Measurements from ENCODE around the gene RPL35A. TPM values are rescaled to one million over a fixed set of nuclear protein-coding genes. Genes with fewer than 3 reads are reported as not detected.

The RPL35A gene
- total and polyA plus RNA-seq, 9 of the 15 experiments (the other 6 are each of a cell fraction or from before 2014, with no cell fraction given): 1,475 to 2,942 (median 2,367) TPM

DNA sequence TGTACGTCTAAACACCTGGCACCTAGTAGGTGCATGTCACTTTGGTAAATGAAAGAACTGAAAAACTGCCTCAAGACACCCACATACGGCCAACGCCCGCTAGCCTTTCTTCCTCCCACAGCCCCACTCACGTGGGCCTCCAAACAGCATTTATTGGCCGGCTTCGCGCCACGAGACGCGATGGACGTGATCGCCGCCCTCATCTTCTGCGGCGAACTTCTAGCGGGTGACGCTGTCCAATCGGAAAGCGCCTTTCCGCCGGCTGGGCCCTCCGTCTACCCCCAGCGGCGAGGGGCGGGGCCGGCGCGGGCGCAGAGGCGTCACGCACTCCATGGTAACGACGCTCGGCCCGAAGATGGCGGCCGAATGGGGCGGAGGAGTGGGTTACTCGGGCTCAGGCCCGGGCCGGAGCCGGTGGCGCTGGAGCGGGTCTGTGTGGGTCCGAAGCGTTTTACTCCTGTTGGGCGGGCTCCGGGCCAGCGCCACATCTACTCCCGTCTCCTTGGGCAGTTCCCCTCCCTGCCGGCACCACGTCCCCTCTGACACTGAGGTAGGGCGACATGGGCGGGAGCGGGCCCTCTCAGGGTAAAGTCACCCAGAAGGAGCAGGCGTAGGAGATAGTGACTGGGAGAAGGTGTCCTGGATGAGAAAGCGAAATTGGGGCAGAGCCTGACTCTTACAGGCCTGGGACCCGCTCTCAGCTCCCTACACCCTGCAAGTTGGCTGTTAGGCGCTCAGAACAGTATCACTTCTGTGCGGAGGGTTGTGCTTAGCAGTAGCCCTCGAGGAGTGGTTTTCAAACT, 10.1 kb downstream of the RPL35A start, which contains the start of gene LMLN:
LMLN (plus strand) TSS at position 327 of the 803 bp plus-strand sequence; CDS start at position 356, 29 bp downstream.
- peaks cover 30 to 40% of the 10 kb centered on the region in 2 experiments for H3K4me1 ChIP-seq (replicated peaks in 1 of 2; ENCODE audit: control insufficient read depth in 2 of 2, insufficient read depth in 2 of 2, low read length in 2 of 2)
- peak within 1 kb of the TSS; percentile 89 to 94 for H3K9ac ChIP-seq (ENCODE audit: insufficient read depth in 1 of 2, low read depth in 2 of 2, low read length in 2 of 2)
- peaks cover 65% of the 10 kb centered on the region for H3K79me2 ChIP-seq (ENCODE audit: control insufficient read depth, insufficient read depth, low read length)
- ATAC-seq (peak; percentile 81), FAIRE-seq (peak; percentile 86), DNase-seq (ENCODE audit: extremely low read depth in 1 of 4, low spot score in 3 of 4) (peak; percentile 97 to 99 (median 97))
- ChIA-PET POLR2A (interaction anchor here (1.0 to 2.0 kb wide), 4 partner anchors 10 to 114 kb away, joined by 3 to 16 read pairs (median 4); partner anchors contain the start of gene RPL35A), CTCF (ENCODE audit: low intra/inter-chr PET ratio) (no interaction called here)
- H3K27me3 ChIP-seq (ENCODE audit: control insufficient read depth in 2 of 2, insufficient read depth in 2 of 2, low read length in 2 of 2): no peaks in the 10 kb centered on the region
- whole genome bisulfite sequencing (ENCODE audit: insufficient coverage, low coverage, missing lambda C conversion rate): under 1% methylated on average over 62 of the region's 62 CpGs
- BruUV-seq (replicated peaks): no TSS peak
- in situ Hi-C loops (cut with MboI): no loop called here
- peak within 1 kb of the TSS; percentile 63 for H3K4me3 ChIP-seq
- no peaks in the 10 kb centered on the region for H3K9me3 ChIP-seq (replicated peaks; ENCODE audit: control insufficient read depth, insufficient read depth, low read depth, low read length)
- H4K20me1 ChIP-seq (replicated peaks; ENCODE audit: control insufficient read depth, insufficient read depth, low read length): 0 out of 2 replicates have a peak, but pooled peaks cover 7% of the 10 kb centered on the region
- H3K4me2 ChIP-seq (ENCODE audit: insufficient read depth, low read length): peak within 1 kb of the TSS; percentile 99
- H2AFZ ChIP-seq (ENCODE audit: low read depth, low read length): peak within 1 kb of the TSS; percentile 86
- peaks cover 21% of the 10 kb centered on the region; the same call in 2 of the 3 replicates for H3K36me3 ChIP-seq (ENCODE audit: control insufficient read depth, insufficient read depth, low read length)
- H3K27ac ChIP-seq (ENCODE audit: extremely low read depth, low read depth, low read length): peak within 1 kb of the TSS; percentile 91
- H3K9me1 ChIP-seq (ENCODE audit: control insufficient read depth, insufficient read depth, low read length): no peaks in the 10 kb centered on the region
- intact Hi-C loops (cut with micrococcal nuclease): loop anchor here (1.0 to 10.0 kb wide), 4 partner anchors 10 to 225 kb away; partner anchors contain the start of genes RPL35A and RUBCN
- no peak for TF ChIP-seq ZNF436 (CRISPR knock-in tag; IDR thresholded peaks at IDR 0.05)
- peak; percentile 38 for TF ChIP-seq MAFK (IDR thresholded peaks at IDR 0.05; ENCODE audit: low read length)
- no peak for TF ChIP-seq ZC3H4 (CRISPR knock-in tag; IDR thresholded peaks at IDR 0.05; ENCODE audit: borderline replicate concordance)
- peak; percentile 3; the same call in 1 of the 2 replicates for TF ChIP-seq JUN (IDR thresholded peaks at IDR 0.05; ENCODE audit: borderline replicate concordance, low read depth, low read length)
- no peak for TF ChIP-seq JUN (CRISPR knock-in tag; IDR thresholded peaks at IDR 0.05; ENCODE audit: borderline replicate concordance)
- TF ChIP-seq, protein P1, sequence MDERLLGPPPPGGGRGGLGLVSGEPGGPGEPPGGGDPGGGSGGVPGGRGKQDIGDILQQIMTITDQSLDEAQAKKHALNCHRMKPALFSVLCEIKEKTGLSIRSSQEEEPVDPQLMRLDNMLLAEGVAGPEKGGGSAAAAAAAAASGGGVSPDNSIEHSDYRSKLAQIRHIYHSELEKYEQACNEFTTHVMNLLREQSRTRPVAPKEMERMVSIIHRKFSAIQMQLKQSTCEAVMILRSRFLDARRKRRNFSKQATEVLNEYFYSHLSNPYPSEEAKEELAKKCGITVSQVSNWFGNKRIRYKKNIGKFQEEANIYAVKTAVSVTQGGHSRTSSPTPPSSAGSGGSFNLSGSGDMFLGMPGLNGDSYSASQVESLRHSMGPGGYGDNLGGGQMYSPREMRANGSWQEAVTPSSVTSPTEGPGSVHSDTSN (CRISPR knock-in tag; IDR thresholded peaks at IDR 0.05; ENCODE audit: low read depth): no peak
- TF ChIP-seq, protein P1 (tag; conservative IDR thresholded peaks at IDR 0.05; ENCODE audit: low read depth): no peak; the same call in 1 of the 2 replicates
- peak in 1 of 2 experiments; percentile 21; a peak in 1 of 4 replicates for TF ChIP-seq SRF (CRISPR knock-in tag; IDR thresholded peaks at IDR 0.05)
- no peak for TF ChIP-seq SMARCA4 (IDR thresholded peaks at IDR 0.05)
- TF ChIP-seq, protein P2, sequence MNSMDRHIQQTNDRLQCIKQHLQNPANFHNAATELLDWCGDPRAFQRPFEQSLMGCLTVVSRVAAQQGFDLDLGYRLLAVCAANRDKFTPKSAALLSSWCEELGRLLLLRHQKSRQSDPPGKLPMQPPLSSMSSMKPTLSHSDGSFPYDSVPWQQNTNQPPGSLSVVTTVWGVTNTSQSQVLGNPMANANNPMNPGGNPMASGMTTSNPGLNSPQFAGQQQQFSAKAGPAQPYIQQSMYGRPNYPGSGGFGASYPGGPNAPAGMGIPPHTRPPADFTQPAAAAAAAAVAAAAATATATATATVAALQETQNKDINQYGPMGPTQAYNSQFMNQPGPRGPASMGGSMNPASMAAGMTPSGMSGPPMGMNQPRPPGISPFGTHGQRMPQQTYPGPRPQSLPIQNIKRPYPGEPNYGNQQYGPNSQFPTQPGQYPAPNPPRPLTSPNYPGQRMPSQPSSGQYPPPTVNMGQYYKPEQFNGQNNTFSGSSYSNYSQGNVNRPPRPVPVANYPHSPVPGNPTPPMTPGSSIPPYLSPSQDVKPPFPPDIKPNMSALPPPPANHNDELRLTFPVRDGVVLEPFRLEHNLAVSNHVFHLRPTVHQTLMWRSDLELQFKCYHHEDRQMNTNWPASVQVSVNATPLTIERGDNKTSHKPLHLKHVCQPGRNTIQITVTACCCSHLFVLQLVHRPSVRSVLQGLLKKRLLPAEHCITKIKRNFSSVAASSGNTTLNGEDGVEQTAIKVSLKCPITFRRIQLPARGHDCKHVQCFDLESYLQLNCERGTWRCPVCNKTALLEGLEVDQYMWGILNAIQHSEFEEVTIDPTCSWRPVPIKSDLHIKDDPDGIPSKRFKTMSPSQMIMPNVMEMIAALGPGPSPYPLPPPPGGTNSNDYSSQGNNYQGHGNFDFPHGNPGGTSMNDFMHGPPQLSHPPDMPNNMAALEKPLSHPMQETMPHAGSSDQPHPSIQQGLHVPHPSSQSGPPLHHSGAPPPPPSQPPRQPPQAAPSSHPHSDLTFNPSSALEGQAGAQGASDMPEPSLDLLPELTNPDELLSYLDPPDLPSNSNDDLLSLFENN (IDR thresholded peaks at IDR 0.05; ENCODE audit: low read depth in 2 of 2, low read length in 2 of 2): peak in 1 of 2 experiments; percentile 19; a peak in 1 of 4 replicates
- no peak for TF ChIP-seq SMAD3 (CRISPR knock-in tag; conservative IDR thresholded peaks at IDR 0.05)
- TF ChIP-seq SAFB (IDR thresholded peaks at IDR 0.05; ENCODE audit: borderline replicate concordance, low read depth, low read length): no peak
- peak; percentile 77 for TF ChIP-seq EP400 (IDR thresholded peaks at IDR 0.05)
- no peak for TF ChIP-seq ZC3H11A (IDR thresholded peaks at IDR 0.05; ENCODE audit: low read depth, low read length)
- TF ChIP-seq ZNF197 (CRISPR knock-in tag; IDR thresholded peaks at IDR 0.05; ENCODE audit: low read depth): no peak
- TF ChIP-seq ZNF695 (CRISPR knock-in tag; IDR thresholded peaks at IDR 0.05): no peak

Measured in K562 (cell line).